OCI-M2 (cell line): ENCODE results near the gene ZC3H8.

Experiments
- DNase-seq: peaks from one replicate; lab custom pipeline; 2025; ENCODE audit not compliant: unreplicated experiment; lab: John Stamatoyannopoulos, UW

Gene ZC3H8

DNA sequence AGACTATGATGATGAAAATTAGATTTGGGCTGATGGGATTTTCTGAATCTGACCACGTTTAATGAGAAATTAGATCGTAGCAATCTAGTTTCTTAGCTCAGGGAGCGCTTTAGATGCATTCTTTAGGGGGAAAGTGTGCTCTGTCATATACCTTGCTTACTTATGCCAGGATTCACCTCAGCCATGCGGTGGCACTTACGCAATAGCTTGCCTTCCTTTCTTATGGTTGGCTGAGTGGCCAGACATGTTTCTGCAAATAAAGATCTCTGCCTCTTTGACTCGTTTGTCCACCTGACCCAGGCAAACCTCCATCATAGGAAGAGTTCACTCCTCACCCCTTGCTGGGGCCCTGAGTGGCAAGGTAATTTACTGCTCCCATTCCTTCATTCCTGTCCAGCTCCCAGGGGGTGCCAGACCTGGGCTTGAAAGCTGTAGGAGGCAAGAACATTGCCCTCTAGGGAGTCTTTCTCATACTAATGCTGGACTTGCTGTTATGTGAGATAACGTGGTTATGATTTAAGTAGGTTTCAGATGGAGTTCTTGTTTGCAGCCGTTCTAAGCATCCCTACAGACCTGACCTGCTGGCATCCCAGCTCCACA, 59.6 kb downstream of the ZC3H8 start:
- no peak for DNase-seq

DNA sequence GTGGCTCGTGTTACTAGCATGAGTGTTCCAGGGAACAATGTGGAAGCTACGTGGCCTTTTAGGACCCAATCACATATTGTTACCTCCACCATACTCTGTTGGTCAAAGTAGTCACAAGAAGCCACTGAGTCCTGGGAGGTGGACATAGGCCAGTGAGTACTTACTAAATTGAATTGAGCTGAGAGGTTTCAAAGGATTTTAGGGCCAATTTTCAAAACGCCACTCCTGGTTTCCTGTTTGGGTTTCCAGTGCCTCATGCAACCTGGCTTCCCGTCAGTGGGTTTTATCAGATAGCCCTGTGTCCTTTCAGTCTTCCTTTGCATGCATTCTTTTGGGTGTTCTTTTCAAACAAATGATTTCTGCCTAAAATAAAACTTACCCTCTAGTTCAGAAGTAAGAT, 60.4 kb downstream of the ZC3H8 start:
- DNase-seq = no peak

GRCh38 chr2:112194028-112194427, 60.8 kb downstream of the ZC3H8 start:
- DNase-seq = no peak

DNA sequence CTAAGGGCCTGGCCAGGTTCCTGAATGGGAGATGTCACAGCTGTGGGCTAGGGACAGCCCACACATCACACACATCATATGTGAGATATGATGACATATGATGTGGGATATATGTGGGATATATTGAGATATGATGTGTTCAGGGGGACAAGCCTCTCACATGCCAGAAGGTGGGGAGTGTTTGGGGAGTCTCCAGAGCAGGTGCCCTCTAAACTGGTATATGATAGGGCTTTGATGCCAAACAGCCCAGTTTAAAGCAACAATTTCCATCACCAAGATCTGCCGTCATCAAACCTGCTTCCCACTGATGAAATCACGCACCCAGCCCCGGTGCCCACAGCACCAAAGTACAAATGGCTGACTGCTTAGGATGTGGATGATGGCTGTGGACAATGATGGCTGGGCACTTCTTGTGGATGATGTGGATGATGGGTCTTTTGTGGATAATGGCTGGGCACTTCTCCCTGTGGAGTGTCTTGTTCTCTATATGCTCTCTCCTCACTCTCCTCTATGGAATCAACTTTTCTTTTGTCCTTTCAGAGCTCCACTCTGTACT, 65.8 kb downstream of the ZC3H8 start:
- no peak for DNase-seq

DNA sequence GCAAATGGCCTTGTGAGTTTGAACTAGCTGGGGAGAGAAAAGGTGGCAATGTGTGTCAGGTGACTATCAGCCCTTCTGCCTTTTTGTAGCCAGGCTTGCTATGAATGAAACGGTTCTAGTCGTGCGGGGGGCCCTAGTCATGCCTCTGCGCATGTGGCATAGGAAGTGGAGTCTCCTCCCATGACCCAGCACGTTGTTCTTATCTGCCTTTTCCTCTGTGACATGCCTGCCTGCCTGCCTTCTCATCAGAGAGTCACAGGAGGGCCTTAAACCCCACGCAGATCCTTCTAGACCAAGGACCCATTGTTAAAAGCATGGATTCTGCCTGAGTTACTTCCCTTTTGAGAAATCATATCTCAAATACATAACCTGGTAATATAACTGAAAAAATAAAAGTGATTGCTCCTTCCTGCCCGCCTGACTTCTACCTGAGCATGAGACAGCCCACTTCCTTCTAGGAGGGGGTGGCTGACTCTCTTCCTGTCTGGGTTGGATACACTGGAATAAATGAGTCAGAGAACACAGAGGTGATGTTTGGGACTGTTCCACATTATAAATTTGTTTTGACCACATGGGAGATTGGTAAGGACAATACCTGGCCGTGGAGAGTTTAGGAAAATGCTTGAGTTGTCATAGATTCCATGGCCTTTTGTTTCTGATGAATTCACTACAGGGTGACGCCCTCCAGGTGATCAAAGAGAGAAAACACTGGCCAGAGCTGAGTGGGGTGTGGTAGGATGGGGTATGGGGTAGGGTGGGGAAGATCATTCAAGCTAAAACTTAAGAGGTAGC, 66.8 kb downstream of the ZC3H8 start:
- DNase-seq = peak; percentile 74

DNA sequence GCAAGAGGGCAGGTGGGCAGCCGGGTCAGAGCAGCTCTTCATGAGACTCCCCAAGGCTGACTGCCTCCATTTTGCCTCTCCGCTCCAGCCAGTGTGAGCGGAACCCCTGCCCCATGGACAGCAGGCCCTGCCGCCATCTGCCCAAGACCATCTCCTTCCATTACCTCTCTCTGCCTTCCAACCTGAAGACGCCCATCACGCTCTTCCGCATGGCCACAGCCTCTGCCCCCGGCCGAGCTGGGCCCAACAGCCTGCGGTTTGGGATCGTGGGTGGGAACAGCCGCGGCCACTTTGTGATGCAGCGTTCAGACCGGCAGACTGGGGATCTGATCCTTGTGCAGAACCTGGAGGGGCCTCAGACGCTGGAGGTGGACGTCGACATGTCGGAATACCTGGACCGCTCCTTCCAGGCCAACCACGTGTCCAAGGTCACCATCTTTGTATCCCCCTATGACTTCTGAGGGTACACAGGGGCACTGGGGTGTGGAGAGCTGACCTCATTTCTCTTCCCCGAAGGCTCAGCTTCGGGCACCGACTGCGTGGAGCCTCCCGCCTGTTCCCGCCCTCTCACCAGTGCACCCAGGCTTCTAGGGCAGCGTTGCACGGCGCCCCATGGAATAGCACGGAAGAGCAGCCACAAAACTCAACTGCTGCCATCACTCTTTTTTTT, 67.7 kb downstream of the ZC3H8 start:
- no peak for DNase-seq

- no peak for DNase-seq
Measured at GRCh38 chr2:112185131-112185530, 69.7 kb downstream of the ZC3H8 start.

GRCh38 chr2:112184121-112184520, 70.7 kb downstream of the ZC3H8 start:
- DNase-seq = no peak

DNA sequence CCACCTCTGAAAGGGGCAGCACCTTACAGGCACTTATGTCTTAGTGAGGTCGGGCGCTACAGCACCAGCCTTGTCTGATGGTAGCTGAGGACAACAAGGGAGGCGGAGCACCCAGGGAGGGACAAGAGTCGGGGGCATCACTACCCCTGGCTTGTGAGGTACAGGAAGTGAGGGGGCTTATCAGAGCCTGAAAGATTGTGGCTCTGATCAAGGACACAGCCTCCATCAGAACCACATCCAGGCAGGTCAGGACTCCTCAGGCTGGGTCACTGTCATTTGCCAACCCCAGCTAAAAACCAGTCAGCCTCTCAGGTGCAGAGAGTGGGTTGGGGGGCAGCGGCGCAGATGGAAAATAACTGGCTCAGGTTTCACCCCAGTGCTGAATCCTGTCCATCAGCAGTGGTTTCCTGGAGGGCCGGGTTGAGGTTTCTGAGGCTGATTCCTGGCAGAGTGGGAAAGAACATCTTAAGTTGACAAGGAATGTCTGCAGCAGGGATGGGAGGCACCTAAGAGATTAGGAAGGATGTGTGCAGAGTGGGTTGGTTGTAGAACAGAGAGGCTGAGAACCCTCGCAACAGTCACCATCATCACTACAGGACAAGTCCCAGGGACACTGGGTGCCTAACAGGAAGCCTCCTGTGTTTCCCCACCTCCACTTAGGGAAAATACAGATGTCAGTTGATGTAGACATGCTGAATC, 71.4 kb downstream of the ZC3H8 start:
- no peak for DNase-seq

DNA sequence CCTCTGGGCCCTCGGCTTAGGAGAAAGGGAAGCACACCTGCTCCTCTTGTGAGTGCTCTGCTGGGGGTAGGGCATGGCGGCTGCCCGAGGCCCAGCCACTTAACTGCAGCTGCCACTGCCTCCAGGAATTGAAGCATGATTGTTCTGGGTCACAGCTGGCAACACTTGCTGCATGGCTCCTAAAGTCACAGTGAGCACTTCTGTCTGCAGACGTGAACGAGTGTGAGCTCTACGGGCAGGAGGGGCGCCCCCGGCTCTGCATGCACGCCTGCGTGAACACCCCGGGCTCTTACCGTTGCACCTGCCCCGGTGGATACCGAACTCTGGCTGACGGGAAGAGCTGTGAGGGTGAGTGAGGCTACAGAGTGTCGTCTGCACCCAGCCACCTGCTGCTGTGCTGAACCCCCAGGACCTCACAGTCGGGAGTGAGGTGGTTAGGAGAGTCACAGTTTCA, 72.2 kb downstream of the ZC3H8 start:
- DNase-seq = no peak

GRCh38 chr2:112181571-112182290, 73.1 kb downstream of the ZC3H8 start:
- no peak for DNase-seq

- no peak for DNase-seq
Measured at GRCh38 chr2:112175958-112176573, 78.8 kb downstream of the ZC3H8 start.

DNA sequence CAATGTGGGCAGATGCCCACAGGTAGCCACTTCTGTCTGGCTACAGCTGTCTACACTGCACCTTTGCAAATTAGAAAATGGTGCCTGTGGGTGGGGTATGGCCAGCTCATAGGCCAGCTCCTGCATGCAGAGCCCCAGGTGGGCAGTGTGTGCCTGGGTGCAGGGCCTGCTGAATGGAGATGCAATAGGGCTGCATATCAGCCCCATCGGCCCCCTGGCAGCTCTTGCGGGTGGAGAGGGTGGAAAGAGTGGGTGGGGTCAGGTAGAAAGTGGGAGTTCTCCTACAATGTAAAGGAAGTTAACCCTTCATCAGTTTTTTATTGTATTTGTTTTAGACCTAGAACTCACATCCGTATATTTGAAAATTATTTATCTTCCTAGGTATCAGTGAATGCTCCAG, 79.5 kb downstream of the ZC3H8 start:
- no peak for DNase-seq

DNA sequence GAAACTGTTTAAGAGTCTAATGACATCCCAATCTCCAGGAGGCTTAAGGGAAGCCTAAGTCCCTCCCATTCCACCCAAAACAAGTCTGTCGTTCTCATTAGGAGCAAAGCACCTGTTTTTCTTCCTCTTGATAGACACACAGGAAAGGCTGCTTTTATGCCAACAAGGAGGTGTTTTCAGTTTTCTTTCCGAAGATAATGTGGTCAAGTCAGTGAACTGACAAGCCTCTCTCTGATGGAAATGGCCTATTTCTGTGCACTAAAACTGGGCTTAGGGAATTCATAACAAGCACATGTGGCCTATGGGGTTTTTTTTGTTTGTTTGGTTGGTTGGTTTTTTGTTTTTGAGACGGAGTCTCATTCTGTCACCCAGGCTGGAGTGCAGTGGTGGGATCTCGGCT, 80.5 kb downstream of the ZC3H8 start:
- DNase-seq = no peak

DNA sequence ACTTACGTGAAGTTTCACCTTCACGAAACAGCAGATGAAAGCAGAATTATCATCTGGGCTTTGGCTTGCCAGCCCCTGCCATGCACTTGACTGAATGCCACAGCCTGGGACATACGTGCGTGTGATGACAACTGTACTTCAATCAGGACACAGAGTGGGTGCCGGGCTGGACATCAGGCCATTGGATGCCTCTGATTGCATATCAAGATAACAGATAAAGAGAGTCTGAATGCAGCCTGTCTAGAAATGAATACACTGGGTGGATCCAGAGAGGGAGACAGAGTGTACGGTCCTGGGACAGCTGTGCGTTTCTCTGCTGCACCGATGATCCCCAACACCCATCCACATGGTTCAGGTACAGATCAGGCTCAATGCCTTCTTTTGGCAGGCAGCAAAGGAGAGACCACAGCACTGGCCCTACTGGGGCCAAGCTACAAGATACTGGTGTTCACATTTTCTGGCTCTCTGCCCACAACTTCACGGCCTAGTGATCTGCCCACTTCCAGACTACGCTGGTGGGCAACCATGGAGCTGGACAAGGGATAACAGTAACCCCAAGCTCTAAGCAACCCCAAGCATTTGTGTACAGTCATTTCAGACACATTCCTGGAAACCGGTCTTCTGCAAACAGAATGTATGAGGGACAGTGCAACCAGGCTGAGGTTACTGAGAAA, 81.1 kb downstream of the ZC3H8 start:
- no peak for DNase-seq

DNA sequence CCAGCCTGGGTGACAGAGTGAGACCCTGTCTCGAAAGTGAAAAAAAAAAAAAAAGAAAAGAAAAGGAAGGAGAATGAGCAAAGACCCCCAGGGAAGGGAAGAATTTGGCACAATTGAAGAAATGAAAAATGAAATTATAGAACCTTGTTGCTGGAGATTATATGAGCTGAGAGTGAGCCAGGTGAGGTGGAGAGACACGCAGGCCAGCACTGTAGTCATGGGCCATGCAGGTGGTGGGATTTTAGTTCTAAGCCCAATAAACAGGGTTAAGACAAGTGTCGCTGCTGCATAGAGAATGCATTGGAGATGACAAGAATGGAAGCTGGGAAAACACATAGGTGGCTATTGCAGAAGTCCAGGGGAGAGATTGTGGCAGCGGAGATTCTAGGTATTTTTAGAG, 84.3 kb downstream of the ZC3H8 start:
- DNase-seq = no peak

- DNase-seq = no peak
Measured at GRCh38 chr2:112168422-112169124, 86.3 kb downstream of the ZC3H8 start.

DNA sequence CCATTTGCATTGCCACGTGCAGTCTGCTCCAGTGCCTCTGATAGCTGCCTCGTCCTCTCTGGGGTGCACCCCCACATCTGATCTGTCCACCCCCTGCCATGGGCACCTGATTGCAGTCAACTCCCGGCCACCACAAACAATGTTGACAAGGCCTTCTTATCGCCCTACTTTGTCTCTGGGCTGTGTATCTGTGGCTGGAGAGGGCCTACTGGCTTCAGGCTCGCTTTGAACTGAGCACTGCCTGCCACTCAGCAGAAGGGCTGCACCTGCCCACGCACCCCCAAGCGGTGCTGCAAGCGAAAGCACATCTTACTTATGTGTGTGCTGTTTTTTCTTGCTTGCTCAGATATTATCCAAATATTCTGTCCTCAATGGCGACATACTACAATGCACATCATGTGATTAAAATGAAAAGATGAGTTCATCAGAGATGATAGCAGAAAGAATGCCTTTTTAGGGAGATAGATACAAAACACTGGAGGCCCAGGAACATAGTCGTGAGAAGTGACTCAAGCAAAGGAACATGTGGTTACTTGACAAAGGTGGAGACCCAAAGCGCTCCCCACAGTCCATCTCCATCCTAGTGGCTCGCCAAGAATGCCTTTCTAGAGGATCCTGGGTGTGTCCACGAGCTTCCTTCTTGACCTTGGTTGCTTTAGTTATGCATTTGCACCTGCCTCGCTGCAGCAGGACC, 87.9 kb downstream of the ZC3H8 start:
- no peak for DNase-seq
